Nephron progenitor cell (in vitro differentiated cells): Measurements from ENCODE around the gene SERPINB8.

Experiments
- DNase-seq: peaks from one replicate; pipeline ENCODE4 v3.0.0; 2021
- H3K27ac Mint-ChIP-seq: 2 replicates; pipeline ENCODE4 v1.8.0; 2021; ENCODE audit warnings: mild to moderate bottlenecking, moderate library complexity, mixed read lengths
- H3K27me3 Mint-ChIP-seq: 2 replicates; pipeline ENCODE4 v1.8.0; 2021; ENCODE audit warnings: mild to moderate bottlenecking, low read depth, mixed read lengths; ENCODE audit not compliant: poor library complexity
- H3K36me3 Mint-ChIP-seq: 2 replicates; pipeline ENCODE4 v1.8.0; 2021; ENCODE audit warnings: low read depth, mixed read lengths
- H3K4me1 Mint-ChIP-seq: 2 replicates; pipeline ENCODE4 v1.8.0; 2021; ENCODE audit warnings: mixed read lengths
- H3K4me3 Mint-ChIP-seq: 2 replicates; pipeline ENCODE4 v1.8.0; 2021; ENCODE audit warnings: mild to moderate bottlenecking, moderate library complexity, mixed read lengths
- H3K9me3 Mint-ChIP-seq: 2 replicates; pipeline ENCODE4 v1.8.0; 2021; ENCODE audit warnings: mild to moderate bottlenecking, moderate library complexity, mixed read lengths
- CTCF ChIP-seq: fragments of 200-600 bp; sonication (generic); IDR thresholded peaks from 2 replicates; pipeline ENCODE4 v1.5.0; 2021; ENCODE audit warnings: antibody characterized with exemption

The SERPINB8 gene

GRCh38 chr18:63951302-63951705 is 18.6 kb upstream of the SERPINB8 start:
- Mint-ChIP-seq H3K4me1 (peaks cover 14% of the 10 kb centered on the region), H3K27ac (no peak overlapping the region), H3K9me3 (no peaks in the 10 kb centered on the region), H3K36me3 (no peaks in the 10 kb centered on the region), H3K27me3 (peaks cover 23% of the 10 kb centered on the region), H3K4me3 (no peak overlapping the region)
- DNase-seq: no peak
- no peak for TF ChIP-seq CTCF

- Mint-ChIP-seq H3K4me3 (no peak overlapping the region), H3K27ac (no peak overlapping the region), H3K27me3 (peaks cover 13% of the 10 kb centered on the region), H3K9me3 (no peaks in the 10 kb centered on the region), H3K36me3 (no peaks in the 10 kb centered on the region), H3K4me1 (peaks cover 6% of the 10 kb centered on the region)
- DNase-seq: no peak
- TF ChIP-seq CTCF: no peak
Observed at GRCh38 chr18:63953811-63954210, 16.1 kb upstream of the SERPINB8 start.

GRCh38 chr18:63956755-63957154 is 13.1 kb upstream of the SERPINB8 start:
- Mint-ChIP-seq H3K9me3 (no peaks in the 10 kb centered on the region), H3K4me3 (no peak overlapping the region), H3K27ac (no peak overlapping the region), H3K27me3 (peaks cover 18% of the 10 kb centered on the region), H3K4me1 (no peaks in the 10 kb centered on the region), H3K36me3 (no peaks in the 10 kb centered on the region)
- no peak for DNase-seq
- no peak for TF ChIP-seq CTCF

- no peaks in the 10 kb centered on the region for H3K36me3 Mint-ChIP-seq
- no peak for DNase-seq
- no peak for TF ChIP-seq CTCF
- no peaks in the 10 kb centered on the region for H3K9me3 Mint-ChIP-seq
- no peak overlapping the region for H3K27ac Mint-ChIP-seq
- H3K4me3 Mint-ChIP-seq: no peak overlapping the region
- peaks cover 32% of the 10 kb centered on the region for H3K27me3 Mint-ChIP-seq
- no peaks in the 10 kb centered on the region for H3K4me1 Mint-ChIP-seq
Observed at GRCh38 chr18:63960891-63961290, 9.0 kb upstream of the SERPINB8 start.

GRCh38 chr18:63961435-63961980 is 8.4 kb upstream of the SERPINB8 start:
- no peak for TF ChIP-seq CTCF
- Mint-ChIP-seq H3K4me1 (no peaks in the 10 kb centered on the region), H3K36me3 (no peaks in the 10 kb centered on the region), H3K27ac (no peak overlapping the region), H3K9me3 (no peaks in the 10 kb centered on the region), H3K27me3 (peaks cover 33% of the 10 kb centered on the region), H3K4me3 (no peak overlapping the region)
- DNase-seq: no peak

- no peaks in the 10 kb centered on the region for H3K36me3 Mint-ChIP-seq
- H3K4me1 Mint-ChIP-seq: no peaks in the 10 kb centered on the region
- no peaks in the 10 kb centered on the region for H3K9me3 Mint-ChIP-seq
- no peak overlapping the region for H3K4me3 Mint-ChIP-seq
- H3K27me3 Mint-ChIP-seq: peaks cover 38% of the 10 kb centered on the region
- no peak overlapping the region for H3K27ac Mint-ChIP-seq
- no peak for TF ChIP-seq CTCF
- DNase-seq: no peak
Observed at GRCh38 chr18:63962137-63962536, 7.7 kb upstream of the SERPINB8 start.
